Measurements from ENCODE around the gene TRAPPC10. TPM values are rescaled to one million over a fixed set of nuclear protein-coding genes. Genes with fewer than 3 reads are reported as not detected.

Gene TRAPPC10
- total and polyA plus RNA-seq, 10 of the 15 experiments (the other 5 are each of a cell fraction or from before 2014, with no cell fraction given): 1.1 to 39.6 (median 28.2) TPM

DNA sequence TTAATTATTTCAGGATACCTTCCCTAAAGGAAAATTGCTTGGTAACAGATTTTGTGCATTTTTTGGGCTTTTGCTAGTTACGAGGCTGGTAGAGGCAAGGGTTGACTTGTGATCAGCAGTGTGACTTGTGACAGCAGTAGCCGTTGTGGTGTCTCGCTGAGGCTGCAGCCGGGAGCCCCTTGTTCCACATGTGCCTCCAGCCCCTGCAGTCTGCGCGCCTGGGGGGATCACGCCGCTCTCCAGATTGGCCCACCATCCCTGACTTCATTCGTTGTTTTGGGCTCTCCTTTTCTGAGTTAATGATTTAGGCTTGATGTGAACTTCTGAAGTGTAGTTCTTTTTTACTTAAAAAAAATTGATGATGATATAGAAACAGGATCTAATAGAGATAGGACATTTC is 41.5 kb downstream of the TRAPPC10 start (continued):
- no peak for TF ChIP-seq ZNF24 (IDR thresholded peaks at IDR 0.05)
- no peak for TF ChIP-seq NBN (IDR thresholded peaks at IDR 0.05)
- TF ChIP-seq, protein P1, sequence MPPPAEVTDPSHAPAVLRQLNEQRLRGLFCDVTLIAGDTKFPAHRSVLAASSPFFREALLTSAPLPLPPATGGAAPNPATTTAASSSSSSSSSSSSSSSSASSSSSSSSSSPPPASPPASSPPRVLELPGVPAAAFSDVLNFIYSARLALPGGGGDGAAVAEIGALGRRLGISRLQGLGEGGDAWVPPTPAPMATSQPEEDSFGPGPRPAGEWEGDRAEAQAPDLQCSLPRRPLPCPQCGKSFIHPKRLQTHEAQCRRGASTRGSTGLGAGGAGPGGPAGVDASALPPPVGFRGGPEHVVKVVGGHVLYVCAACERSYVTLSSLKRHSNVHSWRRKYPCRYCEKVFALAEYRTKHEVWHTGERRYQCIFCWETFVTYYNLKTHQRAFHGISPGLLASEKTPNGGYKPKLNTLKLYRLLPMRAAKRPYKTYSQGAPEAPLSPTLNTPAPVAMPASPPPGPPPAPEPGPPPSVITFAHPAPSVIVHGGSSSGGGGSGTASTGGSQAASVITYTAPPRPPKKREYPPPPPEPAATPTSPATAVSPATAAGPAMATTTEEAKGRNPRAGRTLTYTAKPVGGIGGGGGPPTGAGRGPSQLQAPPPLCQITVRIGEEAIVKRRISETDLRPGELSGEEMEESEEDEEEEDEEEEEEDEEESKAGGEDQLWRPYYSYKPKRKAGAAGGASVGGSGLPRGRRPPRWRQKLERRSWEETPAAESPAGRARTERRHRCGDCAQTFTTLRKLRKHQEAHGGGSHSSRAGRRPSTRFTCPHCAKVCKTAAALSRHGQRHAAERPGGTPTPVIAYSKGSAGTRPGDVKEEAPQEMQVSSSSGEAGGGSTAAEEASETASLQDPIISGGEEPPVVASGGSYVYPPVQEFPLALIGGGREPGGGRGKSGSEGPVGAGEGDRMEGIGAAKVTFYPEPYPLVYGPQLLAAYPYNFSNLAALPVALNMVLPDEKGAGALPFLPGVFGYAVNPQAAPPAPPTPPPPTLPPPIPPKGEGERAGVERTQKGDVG (CRISPR knock-in tag; IDR thresholded peaks at IDR 0.05): no peak
- TF ChIP-seq, protein P2, sequence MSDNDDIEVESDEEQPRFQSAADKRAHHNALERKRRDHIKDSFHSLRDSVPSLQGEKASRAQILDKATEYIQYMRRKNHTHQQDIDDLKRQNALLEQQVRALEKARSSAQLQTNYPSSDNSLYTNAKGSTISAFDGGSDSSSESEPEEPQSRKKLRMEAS (IDR thresholded peaks at IDR 0.05; ENCODE audit: low read depth, low read length): no peak
- no peak for TF ChIP-seq NFYB (IDR thresholded peaks at IDR 0.05; ENCODE audit: insufficient read depth, low read depth, low read length)

DNA sequence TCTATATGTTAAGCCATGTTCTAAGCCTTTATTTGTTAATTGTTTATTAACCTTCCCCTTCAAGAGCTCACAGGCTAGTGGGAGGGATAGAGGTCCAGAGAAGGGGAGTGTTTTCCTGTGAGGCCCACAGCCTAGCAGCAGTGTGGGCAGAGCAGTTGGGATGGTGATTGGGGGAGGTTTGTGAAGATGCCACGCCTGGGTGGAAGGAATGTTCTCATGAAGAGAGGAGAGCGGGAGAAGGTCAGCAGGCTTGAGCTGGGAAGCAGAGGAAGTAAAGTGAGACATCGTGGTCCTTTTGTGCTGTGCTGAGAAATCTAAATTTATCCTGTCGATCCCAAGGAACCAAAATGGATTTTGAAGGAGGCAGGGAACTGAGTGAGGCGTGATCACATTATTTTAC is 42.6 kb downstream of the TRAPPC10 start:
- ATAC-seq (no peak), DNase-seq (ENCODE audit: low read depth, low spot score) (no peak), FAIRE-seq (no peak)
- 86% methylated on average over 5 of the region's 5 CpGs for WGBS (ENCODE audit: insufficient coverage, insufficient replicate concordance, low lambda C conversion rate, missing lambda C conversion rate)
- intact Hi-C loops (cut with micrococcal nuclease; ENCODE audit: unreplicated experiment) (no loop called here), in situ Hi-C loops (cut with MboI) (loop anchor here (5.0 kb wide), 1 partner anchor 37 kb away; no protein-coding TSS in a partner anchor)
- H3K27ac ChIP-seq (ENCODE audit: control insufficient read depth, insufficient read depth): no peak overlapping the region
- H3K9ac ChIP-seq (ENCODE audit: control insufficient read depth, insufficient read depth, low read length): no peak overlapping the region
- H2AFZ ChIP-seq (ENCODE audit: control insufficient read depth, low read depth, low read length): no peak overlapping the region
- no peak overlapping the region for H3K4me2 ChIP-seq (ENCODE audit: control insufficient read depth, insufficient read depth)
- ChIA-PET POLR2A (interaction anchor here (0.7 kb wide), 1 partner anchor 25 kb away, joined by 5 read pairs; no protein-coding TSS in a partner anchor), RAD21 (ENCODE audit: unreplicated experiment) (no interaction called here), CTCF (no interaction called here), SMC1A (ENCODE audit: uncharacterized antibody, unreplicated experiment) (no interaction called here)
- BruUV-seq (replicated peaks): TSS peak; percentile 29
- no peaks in the 10 kb centered on the region for H3K4me1 ChIP-seq (ENCODE audit: control insufficient read depth, insufficient read depth, low read length)
- H3K9me3 ChIP-seq (replicated peaks; ENCODE audit: control insufficient read depth, insufficient read depth, low read length): no peaks in the 10 kb centered on the region
- H3K27me3 ChIP-seq (replicated peaks in 1 of 2; ENCODE audit: control insufficient read depth in 2 of 2, insufficient read depth in 2 of 2, low read length in 1 of 2): no peaks in the 10 kb centered on the region
- peaks cover 33 to 34% of the 10 kb centered on the region in 2 experiments for H3K36me3 ChIP-seq (ENCODE audit: control insufficient read depth in 2 of 2, insufficient read depth in 2 of 2, low read length in 1 of 2)
- H3K79me2 ChIP-seq (ENCODE audit: control insufficient read depth, insufficient read depth, low read length): peaks cover 2% of the 10 kb centered on the region; the same call in 1 of the 2 replicates
- H3K4me3 ChIP-seq: no peak overlapping the region
- TF ChIP-seq, protein P3, sequence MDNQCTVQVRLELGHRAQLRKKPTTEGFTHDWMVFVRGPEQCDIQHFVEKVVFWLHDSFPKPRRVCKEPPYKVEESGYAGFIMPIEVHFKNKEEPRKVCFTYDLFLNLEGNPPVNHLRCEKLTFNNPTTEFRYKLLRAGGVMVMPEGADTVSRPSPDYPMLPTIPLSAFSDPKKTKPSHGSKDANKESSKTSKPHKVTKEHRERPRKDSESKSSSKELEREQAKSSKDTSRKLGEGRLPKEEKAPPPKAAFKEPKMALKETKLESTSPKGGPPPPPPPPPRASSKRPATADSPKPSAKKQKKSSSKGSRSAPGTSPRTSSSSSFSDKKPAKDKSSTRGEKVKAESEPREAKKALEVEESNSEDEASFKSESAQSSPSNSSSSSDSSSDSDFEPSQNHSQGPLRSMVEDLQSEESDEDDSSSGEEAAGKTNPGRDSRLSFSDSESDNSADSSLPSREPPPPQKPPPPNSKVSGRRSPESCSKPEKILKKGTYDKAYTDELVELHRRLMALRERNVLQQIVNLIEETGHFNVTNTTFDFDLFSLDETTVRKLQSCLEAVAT (IDR thresholded peaks at IDR 0.05): no peak
- TF ChIP-seq EGR1 (IDR thresholded peaks at IDR 0.05; ENCODE audit: borderline replicate concordance in 1 of 2, low read depth in 2 of 2, low read length in 2 of 2) (no peak), MEF2B (IDR thresholded peaks at IDR 0.05; ENCODE audit: partially characterized antibody, poor library complexity, severe bottlenecking) (no peak)
- no peaks in the 10 kb centered on the region for H4K20me1 ChIP-seq (ENCODE audit: control insufficient read depth, insufficient read depth)

All from GM12878 (cell line).